GM18526 (cell line): ENCODE data around the gene LHFPL2.

Experiments used
- POLR2A ChIP-seq: IDR thresholded peaks from 3 replicates; pipeline ENCODE4 v1.6.1; 2011; ENCODE audit not compliant: insufficient read length; ENCODE audit errors: extremely low read depth

LHFPL2 gene

DNA sequence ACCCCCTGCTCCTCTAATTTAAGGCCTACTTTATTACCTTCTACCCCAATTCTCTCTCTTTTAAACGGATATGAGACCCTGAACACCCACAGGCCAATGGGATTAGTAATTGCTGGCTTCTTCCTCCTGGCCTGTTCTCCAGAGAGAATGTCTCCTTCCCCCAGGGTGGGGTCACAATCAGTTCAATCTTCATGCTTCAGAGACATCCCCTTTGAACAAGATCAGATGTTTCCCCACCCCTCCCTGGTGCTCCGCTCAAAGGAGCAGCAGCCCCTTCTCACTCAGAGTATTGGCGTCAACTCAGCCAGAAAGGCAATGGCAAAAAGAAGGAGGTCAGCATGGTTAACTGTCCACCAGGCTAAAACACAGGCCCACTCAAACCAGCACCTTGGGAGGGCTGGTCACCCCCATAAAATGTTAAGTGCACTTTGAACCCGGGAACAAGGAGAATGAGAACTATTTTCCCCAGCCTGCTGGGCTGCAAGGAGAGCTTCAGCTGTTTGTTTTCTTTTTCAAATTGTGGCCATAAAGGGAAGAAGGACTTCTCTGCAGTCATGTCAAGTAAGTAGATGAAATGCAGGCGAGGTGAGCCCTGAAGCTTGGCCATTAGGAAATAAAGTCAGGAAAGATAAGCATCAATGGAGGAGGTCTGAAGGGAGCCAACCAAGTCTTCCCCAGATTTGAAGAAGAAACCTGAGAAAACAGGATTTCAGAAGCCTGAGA lies 20.1 kb downstream of the LHFPL2 start:
- no peak for TF ChIP-seq POLR2A

DNA sequence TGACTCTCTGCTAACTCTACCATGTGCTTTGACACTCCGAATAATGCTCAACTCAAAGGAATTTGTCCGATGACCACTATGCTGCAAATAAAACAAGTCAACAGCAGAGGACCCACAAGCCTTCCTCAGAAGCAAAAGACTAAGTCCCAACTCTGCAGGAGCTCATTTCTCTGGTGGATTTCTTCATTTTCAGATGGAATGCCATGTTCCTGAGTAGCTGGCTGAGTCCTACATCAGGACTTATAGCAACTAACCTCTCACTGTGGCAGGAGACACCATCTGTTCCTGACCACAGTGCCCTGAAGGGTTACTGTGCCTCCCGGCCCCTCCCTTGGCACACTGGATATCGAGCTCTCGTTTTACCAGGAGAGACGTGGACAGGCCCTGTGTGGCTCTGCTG lies 20.8 kb downstream of the LHFPL2 start:
- no peak for TF ChIP-seq POLR2A

DNA sequence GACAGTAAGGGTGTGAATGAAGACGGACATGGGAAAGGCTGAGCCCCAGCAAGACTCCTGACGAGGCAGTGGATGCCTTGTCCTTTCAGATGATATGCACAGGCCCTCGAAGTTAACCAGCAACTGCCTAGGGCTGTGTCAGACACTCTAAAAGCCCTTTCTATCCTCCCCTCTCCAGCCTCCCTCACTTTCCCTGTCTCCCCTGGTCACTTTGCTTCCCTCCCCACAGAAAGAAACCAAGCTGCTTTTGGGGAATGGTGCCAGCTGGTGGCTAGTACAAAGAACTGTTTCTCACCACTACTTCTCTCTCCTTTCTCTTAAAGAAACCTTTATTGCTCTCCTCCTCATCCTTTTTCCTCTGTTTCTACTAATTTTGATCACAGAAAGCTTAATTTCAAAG lies 21.4 kb downstream of the LHFPL2 start:
- no peak for TF ChIP-seq POLR2A

DNA sequence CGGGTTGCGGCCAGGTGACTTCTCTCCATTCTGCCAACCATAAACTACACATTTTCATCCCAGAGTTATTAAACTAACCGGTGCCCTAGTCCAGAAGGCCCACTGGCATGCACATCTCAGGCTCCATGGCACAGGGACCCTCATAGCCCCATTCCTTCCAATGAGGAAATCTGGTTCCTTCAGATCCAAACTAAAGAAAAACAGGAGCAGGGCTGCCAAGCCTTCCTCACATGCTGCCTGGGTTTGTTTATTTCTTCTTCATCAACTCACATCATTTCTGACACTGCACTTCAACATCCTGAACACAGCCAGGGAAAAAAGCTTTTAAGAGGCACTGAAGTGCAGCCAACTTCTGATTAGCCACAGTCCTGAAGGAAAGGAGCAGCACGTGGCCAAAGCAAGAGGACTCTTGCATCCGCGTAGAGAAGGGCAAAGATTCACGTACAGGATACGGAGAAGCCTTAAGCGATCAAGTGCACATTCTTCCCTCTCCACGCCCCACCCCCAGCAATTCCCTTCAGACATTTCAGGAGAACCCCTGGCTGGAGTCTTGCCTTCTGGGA lies 22.5 kb downstream of the LHFPL2 start:
- TF ChIP-seq POLR2A, result no peak

DNA sequence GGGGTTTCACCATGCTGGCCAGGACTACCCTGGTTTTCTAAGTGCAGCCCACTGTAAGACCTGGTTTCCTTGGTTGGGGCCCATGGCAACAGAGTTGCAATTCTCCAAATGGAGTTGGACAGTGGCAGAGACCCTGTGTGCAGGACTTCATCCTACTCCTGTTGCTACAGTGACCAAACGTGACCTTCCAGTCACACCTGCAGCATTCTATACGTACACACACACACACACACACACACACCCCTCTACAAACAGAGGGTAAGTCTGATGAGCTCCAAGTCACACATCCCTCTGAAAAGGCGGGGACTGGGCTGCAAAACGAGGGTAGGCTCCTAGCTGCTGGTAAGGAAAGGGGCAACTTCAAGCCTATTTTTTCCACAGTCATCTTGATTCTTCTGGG lies 23.6 kb downstream of the LHFPL2 start:
- TF ChIP-seq POLR2A, result no peak

DNA sequence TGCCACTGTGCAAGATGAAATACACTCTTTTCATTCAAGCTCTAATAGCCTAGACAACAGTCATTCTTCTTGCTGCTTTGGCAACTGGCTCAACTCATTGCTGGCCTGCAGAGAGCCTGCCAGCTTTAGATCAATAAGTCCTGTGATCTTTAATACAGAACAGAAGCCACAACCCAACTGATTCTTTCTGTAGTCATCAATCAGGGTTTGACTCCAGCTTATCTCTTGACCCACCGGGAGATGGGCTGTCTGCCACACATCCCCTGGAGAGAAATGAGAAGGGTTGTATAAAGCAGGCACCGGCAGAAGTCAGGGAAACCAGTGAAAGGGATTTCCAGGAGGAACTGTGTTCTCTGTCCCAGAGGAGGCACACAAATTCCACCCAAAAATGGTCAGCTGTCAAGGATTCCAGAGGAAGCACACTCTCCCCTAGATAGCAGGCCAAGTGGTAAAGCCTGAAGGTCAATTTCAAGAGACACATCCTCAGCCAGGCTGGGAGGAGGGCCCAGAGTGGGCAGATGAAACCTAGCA lies 24.5 kb downstream of the LHFPL2 start:
- TF ChIP-seq POLR2A, result no peak

DNA sequence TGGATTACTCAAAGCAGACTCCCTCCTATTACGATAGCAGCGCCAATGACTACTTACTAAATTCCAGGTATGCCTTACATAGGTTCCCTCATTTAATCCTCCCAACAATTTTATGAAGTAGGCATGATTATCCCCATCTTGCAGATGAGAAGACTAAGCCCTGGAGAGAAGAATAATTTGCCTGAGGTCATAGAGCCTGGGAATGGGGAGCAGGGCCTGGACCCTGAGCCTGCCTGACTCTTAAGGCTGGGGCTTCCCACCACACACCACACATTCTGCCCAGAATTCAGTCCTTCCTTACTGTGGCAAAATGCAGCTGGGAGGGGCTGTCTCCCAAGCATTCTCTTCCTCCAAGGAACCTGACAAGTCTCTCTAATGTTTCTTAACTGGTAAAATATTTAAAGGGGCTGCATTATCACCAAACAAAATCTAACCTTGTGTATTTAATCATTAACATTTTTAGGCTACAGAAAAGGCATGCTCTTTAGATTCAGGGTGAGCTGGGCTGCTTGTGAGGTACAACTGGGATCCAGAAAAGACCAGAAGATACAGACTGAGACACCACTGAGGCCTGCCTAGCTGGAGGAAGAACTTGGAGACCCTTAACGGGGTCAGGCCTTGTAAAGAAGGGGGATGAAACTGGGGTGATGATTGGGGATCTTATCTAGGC lies 26.1 kb downstream of the LHFPL2 start:
- no peak for TF ChIP-seq POLR2A

DNA sequence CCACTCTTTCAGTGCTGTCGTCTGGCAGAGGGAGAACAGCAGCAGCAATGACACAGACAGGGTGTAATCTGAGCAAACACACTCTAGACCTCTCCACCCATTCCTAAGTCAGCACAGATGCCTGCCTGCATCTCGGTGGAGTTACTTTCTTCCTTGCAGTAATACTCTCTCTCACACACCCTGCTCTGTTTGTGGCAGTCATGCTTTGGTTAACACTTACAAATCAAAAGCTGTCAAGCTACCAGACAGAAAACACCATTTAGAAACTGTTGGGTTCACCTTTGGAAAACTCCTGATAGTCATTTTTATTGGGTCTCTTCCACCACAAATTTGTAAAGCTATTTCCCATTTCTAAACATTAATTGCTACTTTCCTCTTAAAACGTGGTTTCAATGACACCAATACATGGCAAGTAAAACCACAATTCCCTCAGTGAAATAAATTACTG lies 27.3 kb downstream of the LHFPL2 start:
- TF ChIP-seq POLR2A, result no peak

DNA sequence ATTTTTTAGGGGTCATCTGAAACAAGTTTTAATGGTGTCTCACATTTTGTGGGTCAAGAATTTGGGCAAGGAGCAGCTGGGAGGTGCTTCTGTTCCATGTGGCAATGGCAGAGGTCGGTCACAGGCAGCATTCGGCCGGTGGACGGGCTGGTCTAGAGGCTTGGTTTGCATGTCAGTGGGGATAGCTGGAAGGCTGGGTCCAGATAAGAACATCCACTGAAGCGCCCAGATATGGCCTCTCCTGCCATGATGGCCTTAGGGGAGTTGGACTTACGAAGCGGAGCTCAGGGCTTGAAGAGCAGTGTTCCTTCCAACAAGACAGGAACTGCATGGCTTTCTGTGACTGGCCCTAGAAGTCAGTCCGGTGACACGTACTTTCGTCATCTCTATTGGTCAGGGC lies 30.3 kb downstream of the LHFPL2 start:
- no peak for TF ChIP-seq POLR2A

DNA sequence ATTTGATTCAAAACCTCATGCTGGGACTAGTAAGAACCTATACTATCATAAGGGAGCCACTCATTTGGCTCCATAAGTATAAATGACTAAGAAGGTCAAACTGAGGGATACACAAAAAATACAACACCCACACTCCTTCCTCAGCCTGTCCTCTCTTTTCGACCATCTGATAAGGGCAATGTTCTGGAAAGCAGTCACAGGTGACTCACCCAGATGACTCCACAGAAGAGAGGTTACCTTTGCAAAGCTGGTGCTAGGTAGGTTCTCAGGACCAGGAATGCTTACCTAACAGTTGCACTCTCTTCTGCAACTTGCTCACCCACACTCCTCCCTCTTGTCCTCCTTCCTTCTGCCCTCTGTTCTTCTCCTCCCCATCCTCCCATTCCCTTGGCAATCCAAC lies 32.9 kb downstream of the LHFPL2 start:
- no peak for TF ChIP-seq POLR2A

DNA sequence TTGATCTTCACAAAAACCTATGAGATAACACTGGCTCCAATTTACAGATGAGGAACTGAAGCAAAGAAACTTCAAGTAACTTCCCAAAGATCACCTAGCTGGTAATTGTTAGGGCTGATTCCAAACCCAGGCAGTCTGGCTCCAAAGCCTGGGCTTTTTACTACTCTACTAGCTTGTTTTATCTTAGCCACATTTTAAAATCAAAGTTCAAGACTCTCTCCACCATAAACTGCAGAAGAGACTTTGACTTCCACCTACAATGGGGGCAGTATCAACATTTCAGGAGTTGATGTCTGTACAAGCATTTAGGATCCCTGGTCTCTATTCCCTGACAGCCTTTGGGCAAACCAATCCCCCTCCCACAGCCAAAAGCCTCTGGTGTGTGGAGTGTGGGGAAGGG lies 33.8 kb downstream of the LHFPL2 start:
- TF ChIP-seq POLR2A, result no peak

DNA sequence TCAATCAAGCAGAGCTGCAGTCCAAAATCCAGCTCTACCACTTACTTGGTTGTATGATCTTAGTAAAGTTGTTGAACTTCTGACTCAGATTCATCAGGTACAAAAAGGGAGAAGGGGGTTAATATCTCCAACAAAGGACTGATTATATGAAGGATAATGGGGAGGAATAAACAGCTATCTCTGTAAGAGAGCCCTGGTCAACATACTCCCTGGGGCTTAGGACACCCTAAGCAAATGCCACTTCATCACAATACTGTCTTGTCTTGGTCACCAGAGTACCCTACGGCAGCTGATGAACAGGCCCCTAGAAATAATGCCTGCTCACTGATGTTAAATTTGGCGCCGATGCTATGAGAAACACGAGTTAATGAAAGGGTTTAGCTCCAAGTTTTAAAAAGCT lies 34.8 kb downstream of the LHFPL2 start:
- TF ChIP-seq POLR2A, result no peak

DNA sequence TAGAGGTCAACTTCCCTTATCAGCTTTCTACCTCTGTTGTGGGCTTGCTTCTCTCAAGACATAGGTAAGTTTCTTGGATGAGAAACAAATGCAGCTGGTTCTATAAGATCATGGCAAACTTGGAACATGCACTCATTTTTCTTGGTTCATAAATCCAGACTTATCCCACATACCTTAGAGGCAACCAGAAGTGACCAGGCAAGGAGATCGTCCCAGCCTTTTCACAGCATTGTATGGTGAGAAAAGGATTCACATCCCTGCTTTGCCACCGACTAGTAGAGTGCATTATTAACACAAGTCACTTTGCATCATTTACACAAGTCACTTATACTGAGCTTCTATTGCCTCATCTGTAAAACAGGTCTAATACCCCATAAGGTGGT lies 35.4 kb downstream of the LHFPL2 start:
- no peak for TF ChIP-seq POLR2A

DNA sequence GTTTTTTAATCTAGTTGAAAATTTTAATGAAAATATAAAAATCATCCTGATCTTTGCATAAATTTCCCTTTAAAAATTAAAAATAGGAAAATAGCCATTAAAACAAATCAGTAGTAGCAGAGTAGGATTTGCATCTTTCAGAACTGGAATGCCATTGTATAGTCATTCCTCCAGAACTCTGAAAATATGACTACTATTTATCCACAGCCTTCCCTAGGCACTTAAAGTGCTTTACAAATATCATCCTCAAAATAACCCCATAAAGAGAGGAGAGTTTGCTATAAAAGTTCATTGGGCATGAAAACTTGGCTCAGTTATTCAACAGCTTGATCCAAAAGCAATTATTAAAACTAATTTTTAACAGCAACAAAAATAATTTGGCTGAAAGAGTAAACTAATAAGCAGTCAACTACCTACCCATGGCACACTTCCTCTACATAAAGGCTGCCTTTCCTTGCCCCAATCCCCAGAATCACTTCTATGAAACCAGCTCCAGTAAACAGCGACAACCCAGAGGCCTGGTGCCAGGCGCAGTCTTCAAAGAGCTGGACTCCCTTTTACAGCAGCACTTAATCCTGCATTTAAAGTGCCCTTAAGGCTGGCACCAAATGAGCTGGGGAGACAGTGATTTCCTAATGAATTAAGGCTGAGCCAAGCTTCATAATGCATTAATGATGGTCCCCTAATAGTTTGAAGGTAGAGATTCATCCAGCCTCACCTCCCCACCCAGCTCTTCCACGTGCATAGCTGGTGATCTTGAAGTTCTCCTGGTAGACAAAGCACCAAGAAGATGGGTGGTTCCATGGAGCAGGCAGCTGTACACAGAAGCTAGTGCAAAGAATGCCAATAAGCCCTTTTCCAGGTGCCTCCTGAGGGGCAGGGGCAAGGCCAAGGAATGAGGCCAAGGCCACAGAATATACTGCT lies 36.1 kb downstream of the LHFPL2 start:
- TF ChIP-seq POLR2A, result no peak

DNA sequence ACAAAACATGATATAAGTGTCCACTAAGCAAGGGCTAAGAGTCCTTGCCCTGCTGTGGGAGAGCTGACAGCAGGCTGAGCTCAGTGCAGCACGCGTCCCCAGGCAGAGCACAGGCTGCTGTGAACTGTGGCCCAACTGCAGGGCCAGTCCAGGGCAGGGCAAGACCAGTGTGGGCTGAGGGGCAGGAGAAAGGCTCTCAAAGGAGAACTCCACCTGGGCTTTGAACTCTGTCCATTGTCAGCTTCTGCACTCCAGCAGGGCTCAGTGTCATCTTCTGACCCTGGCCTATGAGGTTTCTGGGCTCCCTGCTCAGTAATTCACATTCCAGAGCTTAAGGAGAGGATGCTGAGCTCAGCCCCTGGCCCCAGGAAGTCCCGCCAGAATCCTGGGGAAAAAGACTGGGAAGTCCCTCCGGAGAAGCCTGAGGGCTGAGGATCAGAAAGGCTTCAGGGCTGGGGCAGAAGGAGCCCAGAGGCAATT lies 37.4 kb downstream of the LHFPL2 start:
- no peak for TF ChIP-seq POLR2A
